ENCODE data around the gene BCL2. TPM values are rescaled to one million over a fixed set of nuclear protein-coding genes. Genes with fewer than 3 reads are reported as not detected.

BCL2 gene
- total RNA-seq, 2 experiments from 2014 or later, result 1.4 to 2.5 TPM

- CTCF ChIA-PET (ENCODE audit: unreplicated experiment), result no interaction called here
- H2AFZ ChIP-seq (ENCODE audit: low read length), result no peak overlapping the region
- H4K20me1 ChIP-seq (ENCODE audit: insufficient read depth, low read length), result no peaks in the 10 kb centered on the region
- H3K36me3 ChIP-seq (ENCODE audit: insufficient read depth, low read length), result no peaks in the 10 kb centered on the region
- no peaks in the 10 kb centered on the region for H3K79me2 ChIP-seq (ENCODE audit: insufficient read depth, low read depth, low read length)
- no peak for DNase-seq (ENCODE audit: low spot score)
- TF ChIP-seq CTCF (conservative IDR thresholded peaks at IDR 0.05; ENCODE audit: low read length) (no peak), EZH2phosphoT487 (IDR thresholded peaks at IDR 0.05; ENCODE audit: borderline replicate concordance, low read depth, low read length) (no peak)
- POLR2A ChIA-PET, result interaction anchor here (0.6 kb wide), 1 partner anchor 499 kb away, joined by 9 read pairs; no protein-coding TSS in a partner anchor
- intact Hi-C loops (cut with micrococcal nuclease; ENCODE audit: unreplicated experiment), result no loop called here
- H3K9me2 ChIP-seq (ENCODE audit: insufficient read depth, low read length), result no peaks in the 10 kb centered on the region
- H3K4me1 ChIP-seq (ENCODE audit: insufficient read depth, low read length, poor library complexity, severe bottlenecking), result no peaks in the 10 kb centered on the region
- no peak overlapping the region for H3K4me2 ChIP-seq (ENCODE audit: low read length)
- H3K9me3 ChIP-seq (ENCODE audit: low read length), result no peaks in the 10 kb centered on the region
- BruUV-seq (replicated peaks), result no TSS peak
- H3K4me3 ChIP-seq (ENCODE audit: low read depth, low read length, poor library complexity, severe bottlenecking), result no peak overlapping the region
- no peak overlapping the region for H3K27ac ChIP-seq (ENCODE audit: low read depth, low read length, poor library complexity, severe bottlenecking)
Observed at GRCh38 chr18:63293935-63294334, 25.6 kb downstream of the BCL2 start.

- CTCF ChIA-PET (ENCODE audit: unreplicated experiment), result no interaction called here
- no peaks in the 10 kb centered on the region for H3K4me1 ChIP-seq (ENCODE audit: insufficient read depth, low read length, poor library complexity, severe bottlenecking)
Observed at GRCh38 chr18:63292831-63293683, 26.5 kb downstream of the BCL2 start.

More at GRCh38 chr18:63292831-63293683, 26.5 kb downstream of the BCL2 start:
- intact Hi-C loops (cut with micrococcal nuclease; ENCODE audit: unreplicated experiment), result no loop called here
- Histone ChIP-seq H4K20me1 (ENCODE audit: insufficient read depth, low read length) (no peaks in the 10 kb centered on the region), H3K9me3 (ENCODE audit: low read length) (no peaks in the 10 kb centered on the region), H3K9me2 (ENCODE audit: insufficient read depth, low read length) (no peaks in the 10 kb centered on the region), H3K79me2 (ENCODE audit: insufficient read depth, low read depth, low read length) (no peaks in the 10 kb centered on the region), H3K27ac (ENCODE audit: low read depth, low read length, poor library complexity, severe bottlenecking) (no peak overlapping the region), H3K36me3 (ENCODE audit: insufficient read depth, low read length) (no peaks in the 10 kb centered on the region), H3K4me3 (ENCODE audit: low read depth, low read length, poor library complexity, severe bottlenecking) (no peak overlapping the region), H2AFZ (ENCODE audit: low read length) (no peak overlapping the region), H3K4me2 (ENCODE audit: low read length) (no peak overlapping the region)
- POLR2A ChIA-PET, result no interaction called here
- no peak for DNase-seq (ENCODE audit: low spot score)
- no TSS peak for BruUV-seq (replicated peaks)
- TF ChIP-seq EZH2phosphoT487 (IDR thresholded peaks at IDR 0.05; ENCODE audit: borderline replicate concordance, low read depth, low read length) (no peak), CTCF (conservative IDR thresholded peaks at IDR 0.05; ENCODE audit: low read length) (no peak)
